NCI-H146 treated with DMSO at 0.1 percent for 48 hours (cell line): ENCODE measurements around the gene CYTH4.

Experiments used
- DNase-seq: peaks from one replicate; lab custom pipeline; 2025; ENCODE audit not compliant: unreplicated experiment; lab: John Stamatoyannopoulos, UW

The CYTH4 gene

DNA sequence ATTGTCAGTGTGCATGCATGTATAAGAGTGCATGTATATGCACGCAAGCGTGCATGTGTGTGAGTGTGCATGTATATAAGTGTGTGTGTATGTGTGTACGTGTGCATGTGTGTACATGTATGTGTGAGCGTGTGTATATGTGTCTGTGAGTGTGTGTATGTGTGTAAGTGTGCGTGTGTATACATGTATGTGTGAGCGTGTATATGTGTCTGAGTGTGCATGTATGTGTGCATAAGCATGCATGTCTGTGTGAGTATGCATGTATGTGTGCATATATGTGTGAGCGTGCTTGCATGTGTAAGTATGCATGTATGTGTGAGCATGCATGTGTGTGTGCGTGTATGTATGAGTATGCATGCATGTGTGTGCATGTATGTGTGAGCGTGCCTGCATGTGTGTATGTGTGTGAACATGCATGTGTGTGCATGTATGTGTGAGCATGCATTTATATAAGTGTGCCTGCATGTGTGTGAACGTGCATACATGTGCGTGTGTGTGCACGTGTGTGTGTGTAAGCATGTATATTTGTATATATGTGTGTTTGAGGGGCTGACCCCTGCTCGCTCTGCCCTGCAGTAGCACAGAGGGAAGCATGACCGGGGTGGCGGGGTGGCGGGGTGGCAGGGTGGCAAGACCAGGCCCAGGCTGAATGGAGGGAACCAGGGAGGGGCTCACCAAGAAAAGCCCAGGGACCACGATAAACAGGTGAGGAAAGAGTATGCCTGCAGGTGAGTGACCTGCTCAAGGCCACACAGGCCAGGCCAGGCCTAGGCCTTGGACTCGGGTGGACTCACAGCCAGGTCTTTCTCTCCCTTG, 26.3 kb downstream of the CYTH4 start:
- no peak for DNase-seq

DNA sequence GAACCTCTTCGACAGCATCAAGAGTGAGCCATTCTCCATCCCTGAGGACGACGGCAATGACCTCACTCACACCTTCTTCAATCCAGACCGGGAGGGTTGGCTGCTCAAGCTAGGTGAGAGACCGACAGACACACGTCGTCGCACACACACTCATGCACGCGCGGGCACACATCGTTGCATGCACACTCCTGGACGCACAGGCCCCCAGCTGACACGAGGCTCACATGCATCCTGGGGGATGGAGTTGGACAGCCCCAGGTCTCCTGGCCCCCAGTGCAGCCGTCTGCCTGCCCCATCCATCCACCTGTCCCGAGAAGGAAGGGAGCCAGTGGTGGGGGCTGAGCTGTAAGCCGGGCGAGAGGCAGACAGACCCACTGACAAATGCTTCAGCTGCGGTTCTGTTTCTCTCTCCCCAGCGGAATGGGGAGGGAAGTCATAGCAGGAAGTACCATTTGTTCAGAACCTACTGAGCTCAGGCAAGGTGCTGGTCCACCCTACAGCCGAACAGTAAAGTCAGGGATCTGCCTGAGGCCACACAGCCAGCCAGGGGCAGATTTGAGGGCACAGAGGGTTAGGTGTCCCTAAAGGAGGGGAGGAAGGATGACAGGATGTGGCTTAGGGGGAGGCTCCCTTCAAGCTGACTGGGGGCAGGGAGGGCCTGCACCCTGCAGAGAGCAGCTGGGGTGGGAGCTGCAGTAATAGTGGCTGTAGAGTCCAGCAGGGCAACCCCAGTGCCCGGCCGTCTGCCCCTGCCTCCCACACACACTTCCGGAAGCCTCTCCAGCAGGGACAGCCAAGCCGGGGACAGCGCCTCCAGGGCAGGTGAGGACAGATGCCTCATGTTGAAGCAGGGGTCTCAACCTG, 27.1 kb downstream of the CYTH4 start:
- no peak for DNase-seq

DNA sequence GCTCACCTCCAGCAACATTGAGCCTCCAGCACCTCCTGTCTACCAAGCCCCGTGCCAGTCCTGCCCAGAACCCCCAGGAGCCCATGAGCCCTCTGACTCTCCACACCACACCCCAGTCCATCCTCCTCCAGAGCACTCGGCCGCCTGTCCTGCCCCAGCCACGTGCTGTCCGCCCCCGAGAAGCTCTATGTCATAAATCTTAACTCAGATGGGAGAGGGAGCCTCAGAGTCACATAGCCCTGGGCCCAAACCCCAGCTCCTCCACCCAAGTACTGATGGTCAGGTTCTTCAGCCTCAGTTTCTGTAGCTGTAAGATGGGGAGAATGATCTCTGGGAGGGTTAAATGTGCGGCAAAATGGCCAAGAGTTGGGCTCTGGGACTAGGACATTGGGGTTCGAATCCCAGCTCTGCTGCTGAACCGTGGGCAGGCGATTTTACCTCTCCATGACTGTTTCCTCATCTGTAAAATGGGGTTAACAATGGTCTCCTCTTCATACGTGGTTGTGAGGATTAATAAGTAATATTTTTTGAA, 27.8 kb downstream of the CYTH4 start:
- DNase-seq: no peak

DNA sequence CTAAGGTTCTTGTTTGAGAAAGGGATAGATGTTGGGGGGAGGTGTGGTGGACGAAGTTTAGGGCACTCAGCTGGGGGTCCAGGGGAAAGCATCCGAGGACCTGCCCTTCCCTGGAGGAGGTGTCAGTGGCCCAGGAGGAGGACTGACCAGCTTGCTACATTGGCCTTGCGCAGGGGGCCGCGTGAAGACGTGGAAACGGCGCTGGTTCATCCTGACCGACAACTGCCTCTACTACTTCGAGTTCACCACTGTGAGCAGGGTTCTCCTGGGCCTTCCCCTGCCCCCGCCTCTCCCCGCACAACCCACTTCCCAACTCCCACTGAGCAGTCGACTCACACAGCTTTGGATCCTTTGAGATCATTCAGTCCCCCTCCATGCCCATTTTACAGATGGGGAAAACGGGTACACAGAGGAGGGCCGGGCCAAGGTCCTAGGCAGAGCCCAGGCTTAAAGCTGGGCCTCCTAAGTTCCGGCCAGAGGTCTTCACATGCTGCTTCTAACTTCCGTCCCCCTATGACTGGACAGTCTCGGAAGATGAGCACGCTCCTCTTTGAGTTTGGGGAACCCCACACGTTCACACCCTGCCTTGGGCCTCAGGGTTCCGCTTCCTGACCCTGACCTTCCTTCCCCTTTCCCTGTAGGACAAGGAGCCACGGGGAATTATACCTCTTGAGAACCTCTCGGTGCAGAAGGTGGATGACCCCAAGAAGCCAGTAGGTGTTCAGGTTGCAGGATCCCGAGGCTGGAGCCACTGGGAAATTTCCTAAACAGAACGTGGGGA, 28.7 kb downstream of the CYTH4 start:
- DNase-seq: no peak

DNA sequence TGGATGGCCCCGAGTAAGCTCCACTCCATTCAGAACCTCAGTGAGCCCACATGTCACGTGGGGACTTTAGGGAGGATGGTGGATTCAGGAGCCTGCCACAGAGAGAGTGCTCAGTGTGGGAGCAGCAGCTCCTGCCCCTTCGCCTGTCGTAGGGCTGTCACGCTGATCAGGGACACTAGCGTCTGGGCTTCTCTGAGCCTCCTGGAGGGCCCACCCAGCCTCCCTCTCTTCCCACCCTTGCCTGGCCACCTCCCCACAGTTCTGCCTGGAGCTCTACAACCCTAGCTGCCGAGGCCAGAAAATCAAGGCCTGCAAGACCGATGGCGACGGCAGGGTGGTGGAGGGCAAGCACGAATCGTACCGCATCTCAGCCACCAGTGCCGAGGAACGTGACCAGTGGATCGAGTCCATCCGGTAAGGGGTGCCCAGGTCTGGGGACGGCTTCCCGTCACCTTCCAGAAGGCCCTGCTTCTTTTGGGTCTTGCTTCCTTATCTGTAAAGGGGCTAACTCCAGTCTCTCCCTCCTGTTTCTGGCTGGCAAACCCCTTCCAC, 29.5 kb downstream of the CYTH4 start:
- no peak for DNase-seq

DNA sequence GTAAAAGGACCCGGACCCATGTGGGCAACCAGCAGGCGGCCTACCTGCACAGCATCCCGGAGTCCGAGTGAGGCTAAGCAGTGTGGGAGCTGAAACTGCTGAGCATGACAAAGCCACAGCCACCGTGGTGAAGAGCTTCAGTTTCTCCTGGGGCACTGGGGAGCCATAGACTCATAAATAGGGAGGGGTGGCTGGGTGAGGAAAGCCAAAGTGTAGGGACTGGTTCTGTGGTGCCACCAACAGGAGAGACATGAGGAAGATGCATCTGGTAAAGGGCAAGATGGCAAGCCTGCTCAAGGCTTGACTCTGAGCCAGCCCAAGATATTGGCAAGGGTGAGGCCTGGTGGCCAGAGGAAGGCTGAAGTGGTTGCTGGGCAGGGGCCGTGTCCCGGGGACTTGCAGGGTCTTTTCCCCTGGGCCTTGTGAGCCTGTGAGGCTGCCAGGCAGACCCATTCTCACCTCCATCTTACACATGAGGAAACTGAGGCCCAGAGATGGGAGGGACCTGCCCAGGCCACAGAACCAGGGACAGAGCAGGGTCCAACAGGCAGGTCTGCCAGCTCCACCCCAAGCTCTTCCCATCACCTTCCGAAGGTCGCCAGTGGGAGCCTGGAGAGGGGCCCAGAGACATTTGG, 30.4 kb downstream of the CYTH4 start:
- no peak for DNase-seq

DNA sequence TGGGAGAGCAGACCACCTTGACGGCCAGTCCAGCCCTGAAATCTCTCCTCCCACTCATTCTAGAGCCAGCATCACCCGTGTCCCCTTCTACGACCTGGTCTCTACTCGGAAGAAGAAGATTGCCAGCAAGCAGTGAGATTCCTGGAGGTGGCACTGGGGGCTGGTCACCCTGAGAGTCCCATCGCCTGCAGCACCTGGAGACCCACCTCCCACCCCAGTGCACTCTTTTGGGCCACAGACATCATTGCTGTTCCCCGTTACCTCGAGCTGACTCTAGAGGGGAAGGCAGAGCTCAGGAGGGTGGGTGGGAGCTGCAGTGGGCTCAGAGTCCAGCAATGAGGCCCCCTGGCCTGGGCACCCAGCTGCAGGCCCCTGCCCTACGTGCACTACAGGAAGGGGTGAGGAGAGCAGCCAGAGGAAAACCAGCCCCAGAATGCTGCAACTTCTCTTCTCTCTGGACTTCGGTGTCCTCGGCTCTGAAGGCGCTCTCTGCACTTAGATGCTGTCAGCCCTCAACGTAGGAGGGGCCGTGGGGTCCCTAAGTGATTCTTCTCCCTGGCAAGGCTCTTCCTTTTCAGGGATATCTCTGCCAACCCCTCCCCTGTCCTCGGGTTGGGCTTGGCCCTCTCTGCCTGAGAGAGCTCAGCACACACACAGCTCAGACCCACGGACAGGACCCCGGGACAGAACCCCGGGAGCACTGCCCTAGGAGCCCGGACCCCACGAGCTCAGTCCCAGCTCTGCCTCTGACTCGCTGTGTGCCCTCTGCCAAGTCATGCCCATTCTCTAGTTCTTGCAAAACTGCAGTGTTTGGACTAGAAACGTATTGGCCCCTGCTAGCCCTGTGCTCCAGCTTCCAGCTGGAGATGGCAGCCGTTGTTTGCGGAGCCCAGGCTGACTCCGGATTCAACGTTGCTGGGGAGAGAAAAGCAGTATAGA, 31.3 kb downstream of the CYTH4 start:
- no peak for DNase-seq

DNA sequence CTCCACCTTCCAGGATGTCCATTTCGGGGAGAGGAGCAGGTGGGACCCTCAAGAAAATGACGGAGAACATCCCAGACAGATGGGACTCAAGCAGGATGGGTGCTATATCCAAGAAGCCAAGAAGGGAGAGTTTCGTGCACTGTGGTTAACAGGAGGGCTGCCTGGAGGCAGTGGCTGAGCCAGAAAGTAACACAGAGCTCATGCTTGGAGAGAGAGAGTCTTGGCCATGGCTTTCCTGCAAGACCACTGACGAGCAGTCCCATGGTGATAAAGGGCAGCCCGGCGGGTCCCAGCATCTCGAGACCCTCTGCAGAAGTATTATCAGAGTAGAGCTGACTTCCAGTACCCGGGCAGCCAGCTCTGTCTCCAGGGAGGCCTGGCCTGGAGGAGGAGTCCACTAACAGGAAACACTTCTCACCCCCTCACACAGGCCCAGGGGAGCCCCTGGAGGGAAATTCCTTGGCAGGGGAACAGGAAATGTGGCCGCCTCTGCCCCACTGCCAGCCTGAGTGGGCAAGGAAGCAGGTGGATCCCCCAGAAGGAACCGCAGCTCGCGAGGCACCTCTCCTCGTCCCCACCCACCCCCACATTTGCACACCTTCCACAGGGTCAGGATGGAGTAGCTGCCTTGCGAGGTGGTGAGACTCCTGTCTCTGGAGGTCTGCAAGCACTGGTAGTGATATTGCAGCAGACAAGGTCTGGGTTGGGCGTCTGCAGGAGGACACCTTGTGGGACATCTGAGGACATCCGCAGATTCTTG, 32.2 kb downstream of the CYTH4 start:
- DNase-seq: no peak

DNA sequence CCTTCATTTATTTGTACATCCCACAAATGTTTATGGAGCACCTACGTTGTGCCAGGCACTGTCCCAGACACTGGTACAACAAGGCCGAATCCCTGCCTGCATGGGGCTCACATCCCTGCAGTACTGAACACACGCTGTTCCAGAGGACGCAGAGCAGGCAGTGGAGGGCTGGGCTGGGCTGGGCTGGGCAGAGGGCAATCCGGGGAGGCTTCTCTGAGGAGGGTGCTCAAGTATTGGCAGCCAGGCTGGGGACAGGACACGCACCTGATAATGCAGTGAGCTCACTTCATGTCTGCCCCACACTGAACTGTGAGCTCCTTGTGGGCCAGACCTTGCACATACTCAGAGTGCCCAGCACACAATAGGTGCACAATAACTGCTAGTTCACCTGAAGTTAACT, 34.1 kb downstream of the CYTH4 start:
- no peak for DNase-seq

DNA sequence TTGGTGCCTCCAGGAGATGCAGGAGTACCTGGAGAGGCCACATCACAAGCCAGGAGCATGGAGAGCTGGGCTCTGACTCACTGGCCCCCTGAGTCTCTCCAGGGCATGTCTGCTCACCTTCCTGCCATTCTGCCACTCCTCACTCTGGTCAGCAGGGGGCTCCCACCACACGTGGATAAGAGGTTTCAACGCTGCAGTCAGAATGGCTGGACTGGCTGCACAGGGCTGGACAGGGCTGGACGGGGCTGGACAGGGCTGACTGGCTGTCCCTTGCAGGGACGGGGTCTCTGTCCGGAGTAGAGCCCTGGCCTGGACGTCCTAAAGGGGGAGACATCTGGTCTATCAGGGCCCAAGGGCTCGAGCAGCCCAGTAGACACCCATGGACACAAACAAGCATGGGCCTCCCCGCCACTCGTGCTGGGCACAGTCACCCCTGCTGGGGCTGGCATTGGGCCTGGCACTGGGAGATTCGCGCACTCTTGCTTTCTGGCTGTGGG, 34.6 kb downstream of the CYTH4 start:
- peak; percentile 33 for DNase-seq

DNA sequence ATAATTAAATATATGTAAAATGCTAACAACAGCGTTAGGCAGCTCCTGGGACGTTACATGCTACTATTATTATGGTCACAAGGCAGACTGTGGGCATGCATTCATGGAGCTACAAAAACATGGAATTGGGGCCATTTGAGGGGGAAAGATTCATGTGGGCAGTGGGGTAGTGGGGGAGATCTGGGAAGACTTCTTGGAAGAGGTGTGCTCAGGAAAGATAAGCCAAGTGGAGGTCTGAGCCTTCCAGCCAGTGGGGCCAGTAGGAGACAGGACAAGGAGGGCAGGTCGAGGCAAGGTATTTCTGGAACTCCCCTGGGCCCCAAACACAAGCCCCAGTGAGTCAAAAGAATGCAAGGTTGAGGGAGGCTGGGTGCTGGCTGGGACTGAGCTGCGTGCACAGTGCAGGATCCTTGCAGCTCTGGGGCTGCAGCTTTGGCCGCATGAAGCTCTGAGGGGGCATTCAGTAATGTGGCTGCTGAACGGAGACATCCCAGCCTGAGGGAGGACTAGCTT, 35.4 kb downstream of the CYTH4 start:
- DNase-seq: no peak

DNA sequence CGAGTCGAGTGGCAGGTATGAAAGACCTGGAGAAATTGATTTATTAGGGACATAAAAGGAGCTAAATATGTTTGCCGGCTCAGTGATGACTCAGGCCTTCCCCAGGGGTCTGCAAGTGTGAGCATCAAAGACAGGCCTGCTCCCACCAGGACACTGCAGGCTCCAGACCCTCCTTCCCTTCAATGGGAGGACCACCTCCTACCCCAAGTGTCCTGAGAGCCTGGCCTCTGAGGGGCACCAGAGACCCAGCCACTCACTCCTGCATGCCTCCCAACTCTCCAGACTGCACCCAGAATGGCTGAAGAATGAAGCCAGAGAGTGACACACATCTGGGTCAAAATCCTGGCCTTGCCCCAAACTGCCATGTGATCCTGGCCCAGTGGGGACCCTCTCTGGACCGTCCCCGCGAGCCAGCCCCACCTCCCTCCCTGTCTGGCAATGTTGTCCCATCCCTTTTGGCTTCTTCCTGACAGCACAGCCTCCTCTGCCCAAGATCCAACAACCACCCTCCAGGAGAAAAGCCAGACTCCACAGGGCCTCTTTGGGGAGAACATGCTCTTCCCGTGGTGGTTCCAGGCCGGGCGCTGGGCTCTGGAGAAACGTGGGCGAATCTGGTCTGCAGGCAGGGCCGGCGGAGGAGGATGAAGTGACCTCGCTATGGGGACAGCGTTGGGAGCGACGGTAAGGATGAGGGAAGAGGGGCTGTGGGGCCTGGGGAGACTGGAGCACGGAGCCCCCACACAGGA, 36.2 kb downstream of the CYTH4 start:
- no peak for DNase-seq

DNA sequence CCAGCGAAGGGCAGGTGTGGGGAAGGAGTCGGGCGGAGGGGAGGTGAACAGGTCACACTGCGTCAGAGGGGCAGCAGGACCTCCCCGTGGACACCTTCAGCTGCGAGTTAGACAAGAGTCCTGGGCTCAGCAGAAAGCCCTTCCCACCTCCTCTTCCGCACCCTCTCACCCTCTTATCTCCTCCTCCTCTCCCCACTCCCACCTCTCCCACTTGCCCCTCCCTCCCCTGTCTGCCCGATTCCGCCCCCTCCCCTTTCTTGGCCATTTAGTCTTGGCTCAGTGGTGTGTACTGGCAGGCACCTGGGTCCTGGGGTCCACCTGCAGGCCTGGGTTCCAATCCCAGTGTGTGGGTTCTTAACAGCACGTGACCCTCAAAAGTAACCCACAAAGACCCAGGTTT, 37.2 kb downstream of the CYTH4 start:
- no peak for DNase-seq

DNA sequence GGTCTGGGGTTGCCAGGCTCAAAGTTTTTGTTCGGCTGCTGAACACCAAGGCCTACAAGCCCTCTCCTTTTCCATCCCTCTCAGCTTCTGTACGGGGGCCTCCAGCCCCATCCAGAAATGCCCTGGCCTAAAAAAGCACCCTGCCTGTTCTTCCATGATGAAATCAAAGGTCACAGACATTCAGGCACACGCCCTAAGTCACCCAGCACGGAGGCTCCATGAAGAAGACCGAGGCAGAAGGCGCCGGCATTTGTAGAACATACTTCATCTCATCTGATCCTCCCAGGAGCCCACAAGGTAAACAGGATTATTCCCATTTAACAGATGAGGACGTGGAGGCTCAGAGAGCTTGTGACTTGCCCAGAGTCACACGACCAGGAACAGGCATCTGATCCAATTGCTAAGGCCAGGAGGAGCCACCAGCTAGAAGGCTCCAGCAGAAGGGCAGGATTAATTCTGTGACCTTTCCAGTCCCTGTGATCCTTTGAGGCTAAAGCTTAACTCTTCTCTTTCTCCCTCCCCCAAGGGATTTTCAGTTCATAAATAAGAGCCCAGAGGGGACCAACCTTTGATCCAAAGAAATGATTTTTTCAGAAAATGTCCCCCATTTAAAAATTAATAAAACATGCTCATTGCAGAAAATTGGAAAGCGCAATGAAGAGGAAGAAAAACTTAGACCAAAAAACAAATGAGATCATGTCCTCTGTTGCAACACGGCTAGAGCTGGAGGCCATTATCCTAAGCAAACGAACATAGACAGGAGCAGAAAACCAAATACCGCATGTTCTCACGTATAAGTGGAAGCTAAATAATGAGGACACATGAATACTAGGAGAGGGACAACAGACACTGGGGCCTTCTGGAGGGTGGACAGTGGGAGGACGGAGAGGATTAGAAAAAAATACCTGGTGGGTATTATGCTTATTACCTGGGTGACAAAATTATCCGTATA, 38.7 kb downstream of the CYTH4 start:
- DNase-seq: no peak

DNA sequence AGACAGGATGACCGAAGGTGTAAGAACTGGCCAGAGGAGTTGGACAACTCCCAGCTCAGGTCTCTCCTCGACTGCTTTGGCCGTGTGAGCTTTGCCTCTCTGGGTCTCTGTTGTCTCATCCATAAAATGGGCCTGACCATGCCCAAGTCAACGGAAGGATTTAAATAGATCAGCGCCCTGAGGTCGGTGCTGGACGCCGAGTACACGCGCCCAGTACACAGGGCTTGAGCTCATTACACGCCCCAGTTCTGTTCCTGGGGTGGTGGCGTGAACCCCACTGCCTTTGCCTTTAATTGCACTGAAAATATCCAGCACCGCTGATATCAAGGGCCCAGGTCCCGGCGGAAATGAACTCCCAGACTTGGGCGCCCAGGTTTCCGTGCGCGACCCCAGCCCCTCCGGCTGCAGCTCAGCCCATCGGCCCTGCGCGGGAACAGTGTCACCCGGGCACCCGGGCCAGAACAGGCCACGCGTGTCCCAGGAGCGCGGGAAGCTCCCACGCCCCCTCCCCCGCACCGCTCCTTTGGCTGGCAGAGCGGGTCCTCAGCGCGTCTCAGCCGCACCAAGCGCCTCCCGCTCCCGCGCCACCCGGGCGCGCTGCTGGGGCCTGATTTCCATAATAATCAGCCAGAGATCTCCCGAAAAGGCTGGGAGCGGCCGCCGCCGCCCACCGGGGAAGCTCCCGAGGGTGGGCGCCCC, 42.2 kb downstream of the CYTH4 start:
- DNase-seq: no peak

DNA sequence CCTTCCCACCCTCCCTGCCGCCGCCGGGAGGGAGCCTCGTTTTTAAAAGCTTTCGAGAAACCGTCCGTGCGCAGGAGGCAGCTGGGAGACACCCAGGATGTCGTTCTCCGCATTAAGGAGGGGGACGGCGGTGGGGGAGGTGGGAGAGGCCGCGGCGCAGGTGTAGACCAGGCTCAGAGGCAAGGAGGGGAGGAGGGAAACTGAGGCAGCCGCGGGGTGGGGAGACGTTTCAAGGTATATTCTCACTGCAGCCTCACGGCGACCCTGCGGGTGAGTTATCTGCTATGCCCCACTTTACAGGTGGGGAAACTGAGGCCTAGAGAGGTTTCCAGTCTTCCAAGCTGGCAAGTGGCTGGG, 42.7 kb downstream of the CYTH4 start:
- DNase-seq: no peak
